ENCODE results near the gene KIF7.

Gene KIF7

DNA sequence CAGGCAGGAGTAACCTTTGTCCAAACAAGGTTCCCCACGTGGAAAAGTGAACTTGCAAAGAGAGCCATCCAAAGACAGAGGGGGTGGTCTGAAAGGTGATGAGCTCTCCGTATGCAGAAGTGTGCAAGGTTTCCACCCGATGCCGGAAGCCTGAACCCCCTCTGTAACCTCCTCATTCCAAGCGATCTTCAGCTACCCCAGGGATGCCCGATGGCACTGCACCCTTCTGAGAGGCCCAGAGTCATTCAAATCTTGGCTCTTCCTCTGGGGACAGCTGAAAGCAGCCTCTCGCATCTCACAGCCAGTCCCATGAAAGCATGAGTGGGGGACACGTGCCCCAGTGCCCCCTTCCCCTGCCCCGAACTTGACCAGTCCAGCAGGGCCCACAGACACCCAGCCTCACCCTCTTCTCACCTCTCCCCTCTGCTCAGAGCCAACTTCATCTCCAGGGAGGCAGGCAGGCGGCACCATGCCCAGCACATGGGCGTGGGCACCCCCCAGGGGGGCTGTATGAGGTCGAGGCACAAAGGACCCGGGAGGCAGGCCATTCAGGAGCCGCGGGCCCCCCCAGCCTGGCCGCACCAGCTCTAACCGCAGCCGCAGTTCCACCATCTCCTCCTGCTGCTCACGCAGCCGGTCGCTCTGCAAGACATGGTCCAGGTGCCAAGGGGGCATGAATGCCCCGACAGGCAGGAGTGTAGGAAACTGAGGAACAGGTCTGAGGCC lies 8.7 kb downstream of the KIF7 start:
- no peak for DNase-seq

DNA sequence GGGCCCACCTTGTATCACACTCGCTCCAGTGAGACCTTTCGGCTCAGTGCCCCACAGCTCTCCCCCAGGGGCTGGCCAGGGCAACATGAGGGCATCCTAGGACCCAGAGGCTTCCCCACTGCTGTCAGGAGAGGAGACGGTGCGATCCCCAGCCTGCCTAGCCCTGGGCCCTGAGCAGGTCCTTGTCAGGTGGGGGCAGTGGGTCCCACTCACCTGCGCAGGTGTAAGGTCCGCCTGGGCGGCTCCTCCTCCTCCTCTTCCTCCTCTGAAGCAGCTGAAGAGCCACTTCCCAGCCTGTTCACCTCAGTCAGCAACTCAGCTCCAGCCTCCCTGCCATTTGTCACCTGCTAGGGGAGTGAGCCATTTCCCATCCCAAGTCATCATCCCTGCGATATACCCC lies 9.6 kb downstream of the KIF7 start:
- DNase-seq, result no peak

GRCh38 chr15:89642106-89642505 lies 13.2 kb downstream of the KIF7 start:
- DNase-seq, result no peak

DNA sequence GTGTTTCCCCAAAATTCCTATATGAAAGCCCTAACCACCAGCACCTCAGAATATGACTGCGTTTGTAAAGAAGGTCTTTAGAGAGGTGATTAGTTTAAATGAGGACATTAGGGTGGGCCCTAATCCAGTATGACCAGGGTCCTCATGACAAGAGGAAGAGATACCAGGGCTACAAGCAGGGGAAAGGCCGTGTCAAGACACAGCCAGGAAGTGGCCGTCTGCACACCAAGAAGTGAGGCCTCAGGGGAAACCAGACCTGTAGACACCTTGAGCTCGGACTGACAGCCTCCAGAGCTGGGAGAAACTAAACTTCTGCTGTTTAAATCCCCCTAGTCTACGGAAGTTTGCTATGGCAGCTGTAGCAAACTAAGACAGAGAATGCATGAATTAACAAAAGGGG lies 14.2 kb downstream of the KIF7 start:
- no peak for DNase-seq

GRCh38 chr15:89640245-89640644 lies 15.0 kb downstream of the KIF7 start:
- DNase-seq, result no peak

DNA sequence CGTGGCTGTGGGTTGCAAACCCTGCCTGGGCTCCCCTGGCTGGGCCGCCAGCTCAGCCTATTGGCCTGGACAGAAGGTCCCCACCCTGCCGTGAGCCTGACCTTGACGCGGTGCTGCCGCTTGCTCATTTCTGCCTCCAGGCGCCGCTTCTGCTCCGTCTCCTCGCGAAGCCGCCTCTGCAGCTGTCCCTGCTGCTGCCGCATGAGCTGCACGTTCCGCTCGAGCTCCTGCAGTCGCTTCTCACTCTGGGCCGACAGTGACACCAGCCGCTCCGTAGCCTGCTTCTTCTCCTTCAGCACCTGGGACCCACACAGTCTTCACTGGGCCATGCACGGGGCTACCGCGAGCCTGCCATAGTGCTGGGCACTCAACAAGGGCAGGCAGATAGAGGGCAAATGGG lies 21.7 kb downstream of the KIF7 start:
- no peak for DNase-seq

DNA sequence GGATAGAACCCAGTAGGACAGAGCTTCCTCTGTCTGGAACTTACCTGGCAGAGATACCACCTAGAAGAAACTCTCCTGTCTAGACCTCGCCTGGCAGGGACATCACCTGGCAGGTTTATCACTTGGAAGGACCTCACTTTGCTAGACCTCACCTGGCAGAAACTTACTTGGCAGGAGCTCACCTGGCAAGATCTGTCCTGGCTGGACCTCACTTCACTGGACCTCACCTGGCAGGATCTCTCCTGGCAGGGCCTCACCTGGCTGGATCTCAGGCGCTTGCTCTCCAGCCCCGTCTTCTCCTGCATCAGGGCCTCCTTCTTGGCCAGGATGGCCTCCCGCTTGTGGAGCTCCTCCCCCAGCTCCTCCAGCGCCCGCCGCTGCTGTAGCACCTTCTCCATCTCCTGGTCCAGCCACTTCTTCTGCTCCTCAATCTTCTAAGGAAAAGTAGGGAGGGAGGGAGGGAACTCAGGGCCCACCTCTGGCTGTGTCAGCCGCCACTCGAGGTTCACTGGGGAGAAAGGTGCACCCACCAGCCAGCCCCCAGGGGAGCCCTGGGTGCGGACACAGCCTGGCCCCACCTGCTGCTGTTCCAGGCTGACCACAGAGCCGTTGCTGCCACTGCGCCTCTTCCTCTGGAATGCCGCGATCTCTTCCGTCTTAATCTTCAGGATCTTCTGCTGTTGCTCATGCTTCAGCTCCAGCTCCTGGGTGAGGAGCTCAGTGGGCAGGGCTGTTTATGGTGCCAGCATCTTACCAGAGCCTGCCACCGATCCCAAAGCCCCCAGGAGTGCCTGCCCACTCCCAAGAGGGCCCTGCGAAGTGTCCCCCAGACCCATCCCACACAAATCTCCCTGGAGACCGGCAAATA lies 22.5 kb downstream of the KIF7 start:
- DNase-seq, result no peak

DNA sequence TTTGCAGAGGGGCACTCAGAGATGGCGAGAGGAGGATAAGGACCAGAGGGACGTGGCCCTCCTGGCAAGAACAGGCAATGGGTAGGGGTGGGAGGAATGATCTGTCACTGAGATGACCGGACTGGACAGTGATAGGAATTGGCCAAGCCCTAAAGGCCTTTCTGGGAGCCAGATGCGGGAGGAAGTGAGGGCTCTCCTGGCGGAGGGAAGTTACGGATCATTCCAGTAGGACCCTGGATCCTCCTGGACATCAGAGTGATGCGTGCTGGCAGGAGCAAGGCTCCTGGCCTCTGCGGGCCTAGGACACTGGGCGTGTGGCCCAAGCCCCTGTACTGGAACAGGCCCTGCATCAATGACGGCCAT lies 23.4 kb downstream of the KIF7 start:
- DNase-seq, result no peak

GRCh38 chr15:89630974-89631901 lies 24.0 kb downstream of the KIF7 start:
- no peak for DNase-seq

GRCh38 chr15:89630260-89630659 lies 25.0 kb downstream of the KIF7 start:
- no peak for DNase-seq

GRCh38 chr15:89629829-89630228 lies 25.4 kb downstream of the KIF7 start:
- DNase-seq, result no peak

GRCh38 chr15:89628806-89629715 lies 26.2 kb downstream of the KIF7 start:
- DNase-seq, result no peak

GRCh38 chr15:89628301-89628700 lies 27.0 kb downstream of the KIF7 start:
- no peak for DNase-seq

GRCh38 chr15:89627256-89627970 lies 27.9 kb downstream of the KIF7 start:
- DNase-seq, result no peak

GRCh38 chr15:89625716-89626115 lies 29.6 kb downstream of the KIF7 start:
- no peak for DNase-seq

- DNase-seq, result no peak
Observed at GRCh38 chr15:89623165-89623564, 32.1 kb downstream of the KIF7 start.

- DNase-seq, result no peak
Observed at GRCh38 chr15:89621547-89621946, 33.7 kb downstream of the KIF7 start.

DNA sequence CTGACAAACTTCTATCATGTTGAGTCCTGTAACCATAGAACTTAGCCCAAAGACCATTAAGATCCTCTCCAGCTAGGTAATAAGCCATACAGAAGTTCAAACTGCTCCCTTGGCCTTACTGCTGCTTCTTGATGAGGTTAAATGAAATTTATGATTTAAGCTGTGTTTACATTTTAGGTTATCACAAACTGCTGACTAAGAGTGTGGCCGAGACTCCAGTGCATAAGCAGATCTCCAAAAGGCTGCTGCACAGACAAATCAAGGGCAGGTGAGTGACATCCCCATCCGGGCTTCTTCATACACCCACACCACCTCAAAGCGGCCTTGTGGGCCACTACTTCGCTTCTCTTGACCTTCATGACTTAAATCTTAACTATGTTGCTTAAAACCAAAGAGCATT lies 39.0 kb downstream of the KIF7 start:
- no peak for DNase-seq

- DNase-seq, result no peak
Observed at GRCh38 chr15:89615135-89615534, 40.1 kb downstream of the KIF7 start.

GRCh38 chr15:89614164-89614563 lies 41.1 kb downstream of the KIF7 start:
- no peak for DNase-seq

DNA sequence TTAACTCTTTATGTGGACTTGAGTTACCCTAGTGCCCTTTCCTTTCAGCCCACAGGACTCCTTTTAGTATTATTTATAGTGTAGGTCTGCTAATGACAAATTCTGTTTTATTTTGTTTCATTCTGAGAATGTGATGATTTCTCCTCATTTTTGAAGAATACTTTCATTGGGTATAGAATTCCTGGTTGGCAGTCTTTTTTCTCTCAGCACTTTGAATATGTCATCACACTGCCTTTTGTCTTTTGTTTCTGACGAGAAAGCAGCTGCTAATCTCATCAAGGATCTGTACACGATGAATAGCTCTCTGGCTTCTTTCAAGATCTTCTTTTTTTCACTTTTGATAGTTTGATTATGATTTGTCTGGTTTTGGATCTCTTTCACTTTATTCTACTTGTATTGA lies 42.2 kb downstream of the KIF7 start:
- DNase-seq, result no peak

DNA sequence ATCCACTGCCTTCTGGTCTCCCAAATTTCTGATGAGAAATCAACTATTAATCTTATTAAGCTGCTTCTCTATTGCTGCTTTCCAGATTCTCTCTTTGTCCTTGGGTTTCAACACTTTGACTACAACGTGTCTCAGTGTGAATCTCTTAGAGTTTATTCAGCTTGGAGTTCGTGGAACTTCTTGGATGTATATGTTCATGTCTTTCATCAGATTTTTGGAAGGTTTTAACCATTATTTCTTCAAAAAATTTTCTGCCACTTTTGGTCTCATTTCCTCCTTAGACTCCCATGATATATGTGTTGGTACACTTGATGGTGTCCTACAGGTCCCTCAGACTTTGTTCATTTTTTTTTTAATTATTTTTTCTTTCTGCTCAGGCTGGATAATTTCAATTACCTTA lies 44.0 kb downstream of the KIF7 start:
- DNase-seq, result no peak
